Uterus (tissue), 2 donors: ENCODE results near the gene LMBRD1.
"Not testable (repeated sequence)": the region's sequence is repeated elsewhere in the genome, so short reads cannot be mapped to it uniquely, and the experiment has no call there.

ENCODE experiments used
- POLR2A ChIP-seq, 2 donors: fragments of 450-650 bp; IDR thresholded peaks; one replicate each; pipeline ENCODE4 v1.6.1; 2016; ENCODE audit warnings: antibody characterized with exemption in 2 of 2, mild to moderate bottlenecking in 1 of 2, moderate library complexity in 1 of 2
- TF ChIP-seq, protein P1 (sequence below), 4 experiments: fragments of 200-600 bp in 2 of 4; fragments of 450-650 bp in 2 of 4; sonication (generic) in 2 of 4; IDR thresholded peaks; one replicate each; pipeline ENCODE4 v1.5.1; 2016 to 2019; ENCODE audit warnings: antibody characterized with exemption in 4 of 4, mild to moderate bottlenecking in 2 of 4, moderate library complexity in 1 of 4

DNA sequence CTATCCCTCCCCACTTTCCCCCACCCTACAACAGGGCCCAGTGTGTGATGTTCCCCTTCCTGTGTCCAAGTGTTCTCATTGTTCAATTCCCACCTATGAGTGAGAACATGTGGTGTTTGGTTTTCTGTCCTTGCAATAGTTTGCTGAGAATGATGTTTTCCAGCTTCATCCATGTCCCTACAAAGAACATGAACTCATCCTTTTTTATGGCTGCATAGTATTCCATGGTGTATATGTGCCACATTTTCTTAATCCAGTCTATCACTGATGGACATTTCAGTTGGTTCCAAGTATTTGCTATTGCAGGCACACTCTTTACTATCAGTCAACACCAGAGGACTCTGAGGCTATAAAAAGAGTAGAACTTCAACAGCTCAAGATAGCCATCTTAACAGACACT, 2.0 kb upstream of the LMBRD1 start:
- TF ChIP-seq, protein P1, sequence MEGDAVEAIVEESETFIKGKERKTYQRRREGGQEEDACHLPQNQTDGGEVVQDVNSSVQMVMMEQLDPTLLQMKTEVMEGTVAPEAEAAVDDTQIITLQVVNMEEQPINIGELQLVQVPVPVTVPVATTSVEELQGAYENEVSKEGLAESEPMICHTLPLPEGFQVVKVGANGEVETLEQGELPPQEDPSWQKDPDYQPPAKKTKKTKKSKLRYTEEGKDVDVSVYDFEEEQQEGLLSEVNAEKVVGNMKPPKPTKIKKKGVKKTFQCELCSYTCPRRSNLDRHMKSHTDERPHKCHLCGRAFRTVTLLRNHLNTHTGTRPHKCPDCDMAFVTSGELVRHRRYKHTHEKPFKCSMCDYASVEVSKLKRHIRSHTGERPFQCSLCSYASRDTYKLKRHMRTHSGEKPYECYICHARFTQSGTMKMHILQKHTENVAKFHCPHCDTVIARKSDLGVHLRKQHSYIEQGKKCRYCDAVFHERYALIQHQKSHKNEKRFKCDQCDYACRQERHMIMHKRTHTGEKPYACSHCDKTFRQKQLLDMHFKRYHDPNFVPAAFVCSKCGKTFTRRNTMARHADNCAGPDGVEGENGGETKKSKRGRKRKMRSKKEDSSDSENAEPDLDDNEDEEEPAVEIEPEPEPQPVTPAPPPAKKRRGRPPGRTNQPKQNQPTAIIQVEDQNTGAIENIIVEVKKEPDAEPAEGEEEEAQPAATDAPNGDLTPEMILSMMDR (IDR thresholded peaks at IDR 0.05): not testable (repeated sequence)
- TF ChIP-seq POLR2A (IDR thresholded peaks at IDR 0.05): not testable (repeated sequence)
